Measurements from ENCODE around the gene STAT4. TPM values are rescaled to one million over a fixed set of nuclear protein-coding genes. Genes with fewer than 3 reads are reported as not detected.

The STAT4 gene
- total RNA-seq, 4 donors from 2014 or later: 3.1 to 9.1 TPM; not detected in 2

DNA sequence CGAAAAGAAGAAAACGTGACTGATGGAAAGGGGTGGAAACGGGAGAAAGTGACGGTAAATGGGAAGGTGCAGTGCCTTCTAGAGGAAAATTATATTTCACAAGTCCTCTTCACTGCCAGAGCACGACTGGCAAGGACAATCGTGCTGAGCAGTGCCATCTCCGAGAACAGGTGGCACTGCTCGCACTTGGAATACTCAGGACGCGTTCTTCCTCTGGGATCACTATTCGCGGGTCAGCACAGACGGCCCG lies 137.2 kb downstream of the STAT4 start:
- Histone ChIP-seq H3K27ac (peak overlapping the region; percentile 88 to 96 (median 94)), H3K4me1 (peaks cover 3 to 47% (median 21%) of the 10 kb centered on the region in 4 donors), H3K27me3 (no peaks in the 10 kb centered on the region), H3K4me3 (peak overlapping the region; percentile 70 to 86 (median 76)), H3K36me3 (peaks cover 0 to 13% (median 2%) of the 10 kb centered on the region in 4 donors), H3K9me3 (no peaks in the 10 kb centered on the region)
- TF ChIP-seq, protein P1, sequence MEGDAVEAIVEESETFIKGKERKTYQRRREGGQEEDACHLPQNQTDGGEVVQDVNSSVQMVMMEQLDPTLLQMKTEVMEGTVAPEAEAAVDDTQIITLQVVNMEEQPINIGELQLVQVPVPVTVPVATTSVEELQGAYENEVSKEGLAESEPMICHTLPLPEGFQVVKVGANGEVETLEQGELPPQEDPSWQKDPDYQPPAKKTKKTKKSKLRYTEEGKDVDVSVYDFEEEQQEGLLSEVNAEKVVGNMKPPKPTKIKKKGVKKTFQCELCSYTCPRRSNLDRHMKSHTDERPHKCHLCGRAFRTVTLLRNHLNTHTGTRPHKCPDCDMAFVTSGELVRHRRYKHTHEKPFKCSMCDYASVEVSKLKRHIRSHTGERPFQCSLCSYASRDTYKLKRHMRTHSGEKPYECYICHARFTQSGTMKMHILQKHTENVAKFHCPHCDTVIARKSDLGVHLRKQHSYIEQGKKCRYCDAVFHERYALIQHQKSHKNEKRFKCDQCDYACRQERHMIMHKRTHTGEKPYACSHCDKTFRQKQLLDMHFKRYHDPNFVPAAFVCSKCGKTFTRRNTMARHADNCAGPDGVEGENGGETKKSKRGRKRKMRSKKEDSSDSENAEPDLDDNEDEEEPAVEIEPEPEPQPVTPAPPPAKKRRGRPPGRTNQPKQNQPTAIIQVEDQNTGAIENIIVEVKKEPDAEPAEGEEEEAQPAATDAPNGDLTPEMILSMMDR (IDR thresholded peaks at IDR 0.05): no peak
- no peak for TF ChIP-seq POLR2A (IDR thresholded peaks at IDR 0.05)
- TF ChIP-seq POLR2AphosphoS5 (IDR thresholded peaks at IDR 0.05): no peak
- no peak for TF ChIP-seq EP300 (IDR thresholded peaks at IDR 0.05; ENCODE audit: low read depth)
- 0% methylated on average over 1 to 14 of the region's 14 CpGs for WGBS, 2 donors (ENCODE audit: low coverage in 1 of 2)
- intact Hi-C loops (cut with DNase I; ENCODE audit: low total_unique reads): no loop called here
- DNase-seq: no peak
- in situ Hi-C loops (cut with MboI; ENCODE audit: low pct_ligation_motif_present in 1 of 4, low pct_unique_long_range_greater_than_20kb in 1 of 4, low sequenced_read_pairs in 3 of 4): loop anchor here in 1 of 4 donors (10.0 to 25.0 kb wide), 2 partner anchors 126 to 671 kb away; partner anchors contain the start of gene GLS

DNA sequence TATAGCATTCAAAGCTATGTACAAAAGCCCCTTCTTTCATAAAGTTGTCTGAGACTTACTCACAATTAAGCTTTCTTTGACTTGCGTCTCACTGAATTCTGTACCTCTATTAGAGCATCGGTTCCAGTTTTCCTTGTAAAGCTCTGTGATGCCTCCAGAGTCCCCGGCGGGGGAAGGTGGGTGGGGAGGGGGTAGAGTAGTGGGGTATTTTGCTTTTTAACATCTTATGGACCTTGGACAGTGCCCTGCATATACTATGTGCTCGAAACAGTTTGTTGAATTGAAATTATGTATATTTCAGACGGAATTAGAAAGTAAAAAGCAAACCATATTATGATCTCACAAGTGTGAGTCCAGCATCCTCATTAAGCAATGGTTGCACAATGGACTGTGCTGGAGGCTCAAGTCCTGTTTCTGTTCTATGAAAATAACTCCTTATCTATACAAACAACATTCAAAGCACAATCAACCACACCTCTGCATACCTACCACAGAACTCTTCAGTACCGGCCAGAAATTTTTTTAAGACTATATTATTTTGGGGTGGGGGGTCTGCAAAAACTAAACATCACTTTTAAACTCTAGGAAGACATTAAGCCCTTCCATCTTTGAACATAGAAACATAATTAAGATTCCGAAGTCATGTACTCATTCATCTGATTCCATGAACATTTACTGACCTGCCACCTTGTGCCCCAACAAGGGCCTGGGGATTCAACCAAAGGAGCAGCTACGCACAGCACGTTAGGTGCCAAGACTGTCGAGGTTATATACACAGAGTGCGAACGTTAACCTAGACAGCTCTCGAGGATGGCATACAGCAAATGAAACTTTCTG lies 137.7 kb downstream of the STAT4 start:
- in situ Hi-C loops (cut with MboI; ENCODE audit: low pct_ligation_motif_present in 1 of 4, low pct_unique_long_range_greater_than_20kb in 1 of 4, low sequenced_read_pairs in 3 of 4) (loop anchor here in 1 of 4 donors (10.0 to 25.0 kb wide), 2 partner anchors 126 to 672 kb away; partner anchors contain the start of gene GLS), intact Hi-C loops (cut with DNase I; ENCODE audit: low total_unique reads) (loop anchor here (1.0 kb wide), 1 partner anchor 23 kb away; no protein-coding TSS in a partner anchor)
- TF ChIP-seq POLR2A (IDR thresholded peaks at IDR 0.05) (no peak), EP300 (IDR thresholded peaks at IDR 0.05; ENCODE audit: low read depth) (no peak), POLR2AphosphoS5 (IDR thresholded peaks at IDR 0.05) (no peak)
- TF ChIP-seq, protein P1 (IDR thresholded peaks at IDR 0.05): no peak
- DNase-seq: no peak
- Histone ChIP-seq H3K4me1 (peaks cover 3 to 52% (median 21%) of the 10 kb centered on the region in 4 donors), H3K9me3 (no peaks in the 10 kb centered on the region), H3K36me3 (peaks cover 0 to 18% (median 3%) of the 10 kb centered on the region in 4 donors), H3K4me3 (peak overlapping the region; percentile 70 to 86 (median 76)), H3K27me3 (no peaks in the 10 kb centered on the region), H3K27ac (peak overlapping the region; percentile 88 to 96 (median 94))
- 16 to 21% methylated on average over 10 to 14 of the region's 14 CpGs for WGBS, 2 donors (ENCODE audit: low coverage in 1 of 2)

DNA sequence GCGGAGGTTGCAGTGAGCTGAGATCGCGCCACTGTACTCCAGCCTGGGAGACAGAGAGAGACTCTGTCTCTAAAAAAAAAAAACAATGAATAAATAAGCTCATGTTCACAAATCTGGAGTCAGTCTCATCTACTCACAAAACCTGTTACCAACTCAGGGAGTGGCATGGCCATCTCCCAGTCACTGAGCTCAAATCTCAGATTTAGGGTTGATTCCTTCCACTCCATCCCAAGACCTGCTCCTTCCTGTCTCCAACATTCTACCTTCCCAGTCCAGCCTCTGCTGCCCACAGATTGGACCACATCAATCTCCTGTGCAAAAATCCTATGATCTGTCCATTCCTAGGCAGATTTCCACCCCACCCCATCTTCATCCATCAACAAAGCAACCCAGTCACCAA lies 138.4 kb downstream of the STAT4 start:
- no peak for TF ChIP-seq EP300 (IDR thresholded peaks at IDR 0.05; ENCODE audit: low read depth)
- no peak for TF ChIP-seq POLR2AphosphoS5 (IDR thresholded peaks at IDR 0.05)
- TF ChIP-seq POLR2A (IDR thresholded peaks at IDR 0.05): no peak
- TF ChIP-seq, protein P1 (IDR thresholded peaks at IDR 0.05): no peak
- WGBS, 2 donors (ENCODE audit: low coverage in 1 of 2): 83% methylated on average over 3 of the region's 3 CpGs; no CpG with 5 or more reads in 1 of the 2 donors
- H3K4me1 ChIP-seq: peaks cover 3 to 52% (median 21%) of the 10 kb centered on the region in 4 donors
- H3K9me3 ChIP-seq: no peaks in the 10 kb centered on the region
- no peaks in the 10 kb centered on the region for H3K27me3 ChIP-seq
- peak overlapping the region in 2 of 4 donors; percentile 75 to 78 for H3K4me3 ChIP-seq
- in situ Hi-C loops (cut with MboI; ENCODE audit: low pct_ligation_motif_present in 1 of 4, low pct_unique_long_range_greater_than_20kb in 1 of 4, low sequenced_read_pairs in 3 of 4) (loop anchor here in 1 of 4 donors (10.0 to 25.0 kb wide), 2 partner anchors 125 to 672 kb away; partner anchors contain the start of gene GLS), intact Hi-C loops (cut with DNase I; ENCODE audit: low total_unique reads) (loop anchor here (1.0 kb wide), 1 partner anchor 24 kb away; no protein-coding TSS in a partner anchor)
- H3K36me3 ChIP-seq: peaks cover 0 to 20% (median 7%) of the 10 kb centered on the region in 4 donors
- peak overlapping the region in 2 of 4 donors; percentile 88 to 95 for H3K27ac ChIP-seq
- DNase-seq: no peak

Data from transverse colon (tissue), 4 donors.